ENCODE data around the gene MXRA8.
A peak's percentile ranks its signal among the peaks of the same experiment; 100 is the strongest.

MXRA8 gene

DNA sequence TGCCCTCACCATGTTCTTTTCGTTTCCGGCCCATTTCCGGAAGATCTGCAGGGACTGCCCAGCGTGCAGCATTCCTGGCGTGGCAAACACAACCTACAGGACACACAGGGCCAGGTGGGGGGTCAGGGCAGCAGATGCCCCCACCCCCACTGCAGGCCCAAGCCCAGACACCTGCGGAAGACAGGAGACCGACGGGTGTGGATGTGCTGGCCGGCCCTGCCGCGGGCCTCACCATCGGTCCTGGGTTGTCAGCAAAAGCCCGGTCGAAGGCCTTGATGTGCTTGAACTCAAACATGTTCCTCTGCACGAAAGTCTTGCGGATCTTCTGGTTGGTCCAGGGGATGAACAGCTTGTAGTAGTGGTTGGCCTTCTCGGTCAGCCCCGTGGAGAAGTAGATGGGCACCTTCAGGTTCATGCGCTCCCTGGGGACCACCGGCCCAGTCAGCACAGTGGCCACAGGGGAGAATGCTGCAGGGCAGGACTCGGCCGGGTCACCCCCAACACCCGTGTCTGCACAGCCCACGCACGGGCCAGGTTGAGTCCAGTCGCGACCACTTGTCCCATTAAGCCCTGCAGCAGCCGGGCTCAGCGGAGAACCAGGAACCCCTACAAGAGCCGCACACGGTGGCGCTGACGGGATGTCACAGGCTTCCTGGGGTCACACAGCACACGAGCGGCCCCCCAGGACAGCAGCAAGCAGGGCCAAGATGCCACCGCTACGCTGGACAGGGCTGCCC is 44.7 kb downstream of the MXRA8 start:
- H3K36me3 ChIP-seq (ENCODE audit: control insufficient read depth, insufficient read depth, low read length, severe bottlenecking) = peaks cover 51% of the 10 kb centered on the region
- H3K9ac ChIP-seq (ENCODE audit: low read length) = no peak overlapping the region
- H3K4me3 ChIP-seq (ENCODE audit: low read length) = no peak overlapping the region
- no peaks in the 10 kb centered on the region for H3K27me3 ChIP-seq (replicated peaks; ENCODE audit: control insufficient read depth, insufficient read depth, low read length)
- peaks cover 19% of the 10 kb centered on the region for H3K4me1 ChIP-seq (ENCODE audit: control insufficient read depth, insufficient read depth, low read length)
- DNase-seq (ENCODE audit: low read depth) = no peak
- no peaks in the 10 kb centered on the region for H3K9me3 ChIP-seq (ENCODE audit: control insufficient read depth, low read length)

GRCh38 chr1:1312450-1313314 is 45.7 kb downstream of the MXRA8 start:
- Histone ChIP-seq H3K9me3 (ENCODE audit: control insufficient read depth, low read length) (no peaks in the 10 kb centered on the region), H3K9ac (ENCODE audit: low read length) (no peak overlapping the region), H3K27me3 (replicated peaks; ENCODE audit: control insufficient read depth, insufficient read depth, low read length) (no peaks in the 10 kb centered on the region), H3K4me3 (ENCODE audit: low read length) (no peak overlapping the region), H3K4me1 (ENCODE audit: control insufficient read depth, insufficient read depth, low read length) (peaks cover 9% of the 10 kb centered on the region), H3K36me3 (ENCODE audit: control insufficient read depth, insufficient read depth, low read length, severe bottlenecking) (peaks cover 50% of the 10 kb centered on the region)
- DNase-seq (ENCODE audit: low read depth) = no peak

- no peaks in the 10 kb centered on the region for H3K27me3 ChIP-seq (replicated peaks; ENCODE audit: control insufficient read depth, insufficient read depth, low read length)
- peaks cover 50% of the 10 kb centered on the region for H3K36me3 ChIP-seq (ENCODE audit: control insufficient read depth, insufficient read depth, low read length, severe bottlenecking)
- no peaks in the 10 kb centered on the region for H3K9me3 ChIP-seq (ENCODE audit: control insufficient read depth, low read length)
- no peak overlapping the region for H3K9ac ChIP-seq (ENCODE audit: low read length)
- no peak for DNase-seq (ENCODE audit: low read depth)
- no peak overlapping the region for H3K4me3 ChIP-seq (ENCODE audit: low read length)
- H3K4me1 ChIP-seq (ENCODE audit: control insufficient read depth, insufficient read depth, low read length) = peaks cover 14% of the 10 kb centered on the region
These were observed 46.9 kb downstream of the MXRA8 start for GRCh38 chr1:1311107-1312104.

GRCh38 chr1:1310476-1311053 is 47.8 kb downstream of the MXRA8 start:
- H3K27me3 ChIP-seq (replicated peaks; ENCODE audit: control insufficient read depth, insufficient read depth, low read length) = no peaks in the 10 kb centered on the region
- H3K4me3 ChIP-seq (ENCODE audit: low read length) = no peak overlapping the region
- H3K9me3 ChIP-seq (ENCODE audit: control insufficient read depth, low read length) = no peaks in the 10 kb centered on the region
- no peak overlapping the region for H3K9ac ChIP-seq (ENCODE audit: low read length)
- no peak for DNase-seq (ENCODE audit: low read depth)
- H3K4me1 ChIP-seq (ENCODE audit: control insufficient read depth, insufficient read depth, low read length) = peaks cover 23% of the 10 kb centered on the region
- peaks cover 50% of the 10 kb centered on the region for H3K36me3 ChIP-seq (ENCODE audit: control insufficient read depth, insufficient read depth, low read length, severe bottlenecking)

DNA sequence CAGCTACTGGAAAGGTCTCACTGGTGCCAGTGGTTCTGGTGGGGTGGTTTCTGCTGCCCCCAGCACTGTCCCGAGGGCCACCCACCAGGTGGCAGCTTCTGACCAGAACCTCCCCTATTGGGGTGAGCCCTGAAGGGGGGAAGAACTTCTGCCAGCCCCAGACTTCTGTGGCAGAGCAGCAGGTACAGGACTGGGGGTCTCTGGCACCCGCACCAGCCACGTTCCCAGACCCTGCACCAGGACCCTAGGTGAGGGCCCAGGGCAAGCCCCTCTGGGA is 48.3 kb downstream of the MXRA8 start:
- H3K4me3 ChIP-seq (ENCODE audit: low read length) = no peak overlapping the region
- peaks cover 28% of the 10 kb centered on the region for H3K4me1 ChIP-seq (ENCODE audit: control insufficient read depth, insufficient read depth, low read length)
- H3K9ac ChIP-seq (ENCODE audit: low read length) = peak overlapping the region; percentile 89
- no peaks in the 10 kb centered on the region for H3K27me3 ChIP-seq (replicated peaks; ENCODE audit: control insufficient read depth, insufficient read depth, low read length)
- DNase-seq (ENCODE audit: low read depth) = no peak
- H3K9me3 ChIP-seq (ENCODE audit: control insufficient read depth, low read length) = no peaks in the 10 kb centered on the region
- peaks cover 50% of the 10 kb centered on the region for H3K36me3 ChIP-seq (ENCODE audit: control insufficient read depth, insufficient read depth, low read length, severe bottlenecking)

DNA sequence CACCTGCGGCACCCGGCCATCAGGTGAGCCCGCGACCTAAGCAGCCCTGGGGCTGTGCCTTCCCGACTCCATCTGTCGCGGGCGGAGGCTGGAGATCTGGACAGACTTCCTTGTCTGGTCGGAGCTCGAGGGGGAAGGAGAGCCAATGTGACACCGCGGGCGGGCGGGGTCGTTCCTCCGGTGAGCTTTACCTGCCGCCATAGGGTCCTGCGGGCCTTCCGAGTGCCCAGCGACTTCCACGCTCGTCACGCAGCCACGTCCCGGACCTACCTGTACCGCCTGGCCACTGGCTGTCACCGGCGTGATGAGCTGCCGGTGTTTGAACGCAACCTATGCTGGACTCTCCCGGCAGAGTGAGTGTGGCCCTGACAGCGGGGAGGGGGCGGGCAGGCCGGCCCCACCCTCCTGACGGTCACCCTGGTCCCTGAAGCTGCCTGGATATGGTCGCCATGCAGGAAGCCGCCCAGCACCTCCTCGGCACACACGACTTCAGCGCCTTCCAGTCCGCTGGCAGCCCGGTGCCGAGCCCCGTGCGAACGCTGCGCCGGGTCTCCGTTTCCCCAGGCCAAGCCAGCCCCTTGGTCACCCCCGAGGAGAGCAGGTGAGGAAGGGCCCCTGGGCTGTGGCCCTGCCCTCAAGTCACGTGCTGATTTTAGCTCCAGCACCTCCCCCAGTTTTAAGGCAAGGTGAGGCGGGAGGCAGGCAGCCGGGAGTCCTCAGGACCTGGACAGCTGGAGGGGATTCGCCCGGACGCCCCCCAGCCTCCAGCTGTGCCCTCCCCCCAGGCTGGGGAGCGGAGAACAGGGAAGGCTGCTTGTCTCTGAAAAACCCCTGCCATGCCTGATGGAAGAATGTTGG is 48.9 kb downstream of the MXRA8 start:
- Histone ChIP-seq H3K4me1 (ENCODE audit: control insufficient read depth, insufficient read depth, low read length) (peaks cover 33% of the 10 kb centered on the region), H3K4me3 (ENCODE audit: low read length) (peak overlapping the region; percentile 86), H3K27me3 (replicated peaks; ENCODE audit: control insufficient read depth, insufficient read depth, low read length) (no peaks in the 10 kb centered on the region), H3K9ac (ENCODE audit: low read length) (peak overlapping the region; percentile 89), H3K9me3 (ENCODE audit: control insufficient read depth, low read length) (no peaks in the 10 kb centered on the region), H3K36me3 (ENCODE audit: control insufficient read depth, insufficient read depth, low read length, severe bottlenecking) (peaks cover 44% of the 10 kb centered on the region)
- DNase-seq (ENCODE audit: low read depth) = peak; percentile 36

DNA sequence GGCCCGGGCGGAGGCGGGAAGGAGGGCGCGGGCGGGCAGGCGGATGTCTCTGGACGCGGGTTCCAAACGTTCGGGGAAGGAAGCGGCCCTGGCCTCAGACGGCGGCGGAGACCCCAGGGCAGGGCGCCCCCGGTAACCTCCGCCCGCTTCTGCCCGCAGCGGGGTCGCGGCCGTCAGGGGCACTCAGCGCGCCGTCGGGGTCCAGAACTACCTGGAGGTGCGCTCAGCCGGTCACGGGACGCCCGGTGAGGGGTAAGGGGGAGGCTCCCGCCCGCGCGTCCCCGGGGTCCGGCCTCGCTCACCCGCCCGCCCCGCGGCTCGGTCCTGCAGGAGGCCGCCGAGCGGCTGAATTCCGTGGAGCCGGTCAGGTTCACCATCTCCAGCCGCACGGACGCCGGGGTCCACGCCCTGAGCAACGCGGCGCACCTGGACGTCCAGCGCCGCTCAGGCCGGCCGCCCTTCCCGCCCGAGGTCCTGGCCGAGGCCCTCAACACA is 49.6 kb downstream of the MXRA8 start:
- peak; percentile 49 for DNase-seq (ENCODE audit: low read depth)
- H3K27me3 ChIP-seq (replicated peaks; ENCODE audit: control insufficient read depth, insufficient read depth, low read length) = no peaks in the 10 kb centered on the region
- peaks cover 38% of the 10 kb centered on the region for H3K4me1 ChIP-seq (ENCODE audit: control insufficient read depth, insufficient read depth, low read length)
- H3K9me3 ChIP-seq (ENCODE audit: control insufficient read depth, low read length) = no peaks in the 10 kb centered on the region
- peaks cover 38% of the 10 kb centered on the region for H3K36me3 ChIP-seq (ENCODE audit: control insufficient read depth, insufficient read depth, low read length, severe bottlenecking)
- H3K4me3 ChIP-seq (ENCODE audit: low read length) = peak overlapping the region; percentile 86
- peak overlapping the region; percentile 89 for H3K9ac ChIP-seq (ENCODE audit: low read length)

GRCh38 chr1:1307923-1308755 is 50.2 kb downstream of the MXRA8 start, which contains the start of the genes ACAP3 and PUSL1:
ACAP3 (minus strand) TSS chr1:1307930; CDS start chr1:1307815, 115 bp downstream.
PUSL1 (plus strand) TSS chr1:1308597; CDS start chr1:1308644, 47 bp downstream.
- Histone ChIP-seq H3K4me3 (ENCODE audit: low read length) (peak within 1 kb of the TSS; percentile 86), H3K4me1 (ENCODE audit: control insufficient read depth, insufficient read depth, low read length) (peaks cover 38% of the 10 kb centered on the region), H3K36me3 (ENCODE audit: control insufficient read depth, insufficient read depth, low read length, severe bottlenecking) (peaks cover 31% of the 10 kb centered on the region), H3K27me3 (replicated peaks; ENCODE audit: control insufficient read depth, insufficient read depth, low read length) (no peaks in the 10 kb centered on the region), H3K9me3 (ENCODE audit: control insufficient read depth, low read length) (no peaks in the 10 kb centered on the region), H3K9ac (ENCODE audit: low read length) (peak within 1 kb of the TSS; percentile 89)
- DNase-seq (ENCODE audit: low read depth) = peak; percentile 96

- peak; percentile 77 for DNase-seq (ENCODE audit: low read depth)
- H3K27me3 ChIP-seq (replicated peaks; ENCODE audit: control insufficient read depth, insufficient read depth, low read length) = no peaks in the 10 kb centered on the region
- H3K9ac ChIP-seq (ENCODE audit: low read length) = peak overlapping the region; percentile 89
- H3K9me3 ChIP-seq (ENCODE audit: control insufficient read depth, low read length) = no peaks in the 10 kb centered on the region
- peaks cover 24% of the 10 kb centered on the region for H3K36me3 ChIP-seq (ENCODE audit: control insufficient read depth, insufficient read depth, low read length, severe bottlenecking)
- H3K4me1 ChIP-seq (ENCODE audit: control insufficient read depth, insufficient read depth, low read length) = peaks cover 38% of the 10 kb centered on the region
- H3K4me3 ChIP-seq (ENCODE audit: low read length) = peak overlapping the region; percentile 83
These were observed 51.0 kb downstream of the MXRA8 start for GRCh38 chr1:1307261-1307922.
